ENCODE data around the gene PODXL.
"Not testable (repeated sequence)": the region's sequence is repeated elsewhere in the genome, so short reads cannot be mapped to it uniquely, and the experiment has no call there.

PODXL gene

GRCh38 chr7:131511774-131512535 is 44.5 kb downstream of the PODXL start:
- no peak for DNase-seq

GRCh38 chr7:131511071-131511470 is 45.4 kb downstream of the PODXL start:
- DNase-seq, result no peak

GRCh38 chr7:131509781-131510180 is 46.6 kb downstream of the PODXL start:
- DNase-seq, result no peak

- no peak for DNase-seq
Measured at GRCh38 chr7:131508754-131509486, 47.5 kb downstream of the PODXL start.

GRCh38 chr7:131507592-131508331 is 48.7 kb downstream of the PODXL start:
- peak in 50 of 51 donors; percentile 16 to 90 (median 68) for DNase-seq

- DNase-seq, result no peak
Measured at GRCh38 chr7:131506597-131506996, 49.8 kb downstream of the PODXL start.

- DNase-seq, result no peak
Measured at GRCh38 chr7:131505636-131506557, 50.5 kb downstream of the PODXL start.

- DNase-seq, result not testable (repeated sequence)
Measured at GRCh38 chr7:131505037-131505620, 51.3 kb downstream of the PODXL start.

GRCh38 chr7:131504157-131504899 is 52.1 kb downstream of the PODXL start:
- DNase-seq, result peak in 1 of 51 donors; percentile 27

GRCh38 chr7:131503639-131504038 is 52.8 kb downstream of the PODXL start:
- no peak for DNase-seq

GRCh38 chr7:131502810-131503508 is 53.5 kb downstream of the PODXL start:
- peak in 15 of 51 donors; percentile 13 to 51 (median 30) for DNase-seq

- DNase-seq, result peak in 1 of 51 donors; percentile 16
Measured at GRCh38 chr7:131501930-131502685, 54.3 kb downstream of the PODXL start.

GRCh38 chr7:131501422-131501821 is 55.0 kb downstream of the PODXL start:
- no peak for DNase-seq

- no peak for DNase-seq
Measured at GRCh38 chr7:131500357-131500756, 56.1 kb downstream of the PODXL start.

- DNase-seq, result no peak
Measured at GRCh38 chr7:131499801-131500200, 56.6 kb downstream of the PODXL start.

GRCh38 chr7:131498237-131498885 is 58.1 kb downstream of the PODXL start:
- no peak for DNase-seq

- DNase-seq, result no peak
Measured at GRCh38 chr7:131497454-131497853, 59.0 kb downstream of the PODXL start.

Measured in hypothalamus (tissue), 51 donors.